B cell (primary cell): ENCODE data around the gene SIRT1.
"Not testable (repeated sequence)": the region's sequence is repeated elsewhere in the genome, so short reads cannot be mapped to it uniquely, and the experiment has no call there.

ENCODE experiments used
- EZH2 ChIP-seq: IDR thresholded peaks from 2 replicates; pipeline ENCODE4 v1.6.1; 2012; ENCODE audit warnings: borderline replicate concordance, low read depth, mild to moderate bottlenecking, moderate library complexity, low read length; ENCODE audit not compliant: insufficient read depth, poor library complexity, severe bottlenecking
- TF ChIP-seq, protein P1 (sequence below): fragments of 200-600 bp; IDR thresholded peaks from one replicate; pipeline ENCODE4 v1.8.0; 2022; ENCODE audit warnings: antibody characterized with exemption, mild to moderate bottlenecking

DNA sequence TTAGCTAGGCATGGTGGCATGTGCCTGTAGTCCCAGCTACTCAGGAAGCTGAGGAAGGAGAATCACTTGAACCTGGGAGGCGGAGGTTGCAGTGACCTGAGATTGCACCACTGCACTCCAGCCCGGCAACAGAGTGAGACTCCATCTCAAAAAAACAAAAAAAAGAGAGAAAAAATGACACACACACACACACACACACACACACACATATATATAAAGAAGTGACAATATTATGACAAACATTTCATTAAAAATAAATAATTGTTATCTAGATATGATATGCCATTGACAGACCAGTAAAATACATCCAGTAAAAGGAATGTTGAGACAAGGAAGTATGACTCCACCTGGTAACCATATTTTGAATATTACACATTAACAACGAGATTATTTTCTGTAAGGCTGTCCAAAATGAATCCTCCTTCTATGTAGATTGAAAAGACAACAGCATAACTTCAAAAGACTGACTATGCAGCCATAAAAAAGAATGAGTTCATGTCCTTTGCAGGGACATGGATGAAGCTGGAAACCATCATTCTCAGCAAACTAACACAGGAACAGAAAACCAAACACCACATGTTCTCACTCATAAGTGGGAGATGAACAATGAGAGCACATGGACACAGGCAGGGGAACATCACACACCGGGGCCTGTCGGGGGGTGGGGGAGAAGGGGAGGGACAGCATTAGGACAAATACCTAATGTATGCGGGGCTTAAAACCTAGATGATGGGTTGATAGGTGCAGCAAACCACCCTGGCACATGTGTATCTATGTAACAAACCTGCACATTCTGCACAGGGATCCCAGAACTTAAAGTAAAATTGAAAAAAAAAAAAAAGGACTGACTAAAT, 48.7 kb upstream of the SIRT1 start:
- TF ChIP-seq, protein P1, sequence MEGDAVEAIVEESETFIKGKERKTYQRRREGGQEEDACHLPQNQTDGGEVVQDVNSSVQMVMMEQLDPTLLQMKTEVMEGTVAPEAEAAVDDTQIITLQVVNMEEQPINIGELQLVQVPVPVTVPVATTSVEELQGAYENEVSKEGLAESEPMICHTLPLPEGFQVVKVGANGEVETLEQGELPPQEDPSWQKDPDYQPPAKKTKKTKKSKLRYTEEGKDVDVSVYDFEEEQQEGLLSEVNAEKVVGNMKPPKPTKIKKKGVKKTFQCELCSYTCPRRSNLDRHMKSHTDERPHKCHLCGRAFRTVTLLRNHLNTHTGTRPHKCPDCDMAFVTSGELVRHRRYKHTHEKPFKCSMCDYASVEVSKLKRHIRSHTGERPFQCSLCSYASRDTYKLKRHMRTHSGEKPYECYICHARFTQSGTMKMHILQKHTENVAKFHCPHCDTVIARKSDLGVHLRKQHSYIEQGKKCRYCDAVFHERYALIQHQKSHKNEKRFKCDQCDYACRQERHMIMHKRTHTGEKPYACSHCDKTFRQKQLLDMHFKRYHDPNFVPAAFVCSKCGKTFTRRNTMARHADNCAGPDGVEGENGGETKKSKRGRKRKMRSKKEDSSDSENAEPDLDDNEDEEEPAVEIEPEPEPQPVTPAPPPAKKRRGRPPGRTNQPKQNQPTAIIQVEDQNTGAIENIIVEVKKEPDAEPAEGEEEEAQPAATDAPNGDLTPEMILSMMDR = not testable (repeated sequence)
- TF ChIP-seq EZH2 = not testable (repeated sequence)
